Activated naive CD8-positive, alpha-beta T cell treated with anti-CD3 and anti-CD28 coated beads, Interleukin-2, amount 50 U/mL, for 16 hours (primary cell): ENCODE data around the gene AP1AR.
A peak's percentile ranks its signal among the peaks of the same experiment; 100 is the strongest.
"Not testable (repeated sequence)": the region's sequence is repeated elsewhere in the genome, so short reads cannot be mapped to it uniquely, and the experiment has no call there.

Source experiments
- DNase-seq: peaks from one replicate; pipeline ENCODE4 v3.0.0-alpha.2; 2020; ENCODE audit warnings: low read depth, low spot score

The AP1AR gene

DNA sequence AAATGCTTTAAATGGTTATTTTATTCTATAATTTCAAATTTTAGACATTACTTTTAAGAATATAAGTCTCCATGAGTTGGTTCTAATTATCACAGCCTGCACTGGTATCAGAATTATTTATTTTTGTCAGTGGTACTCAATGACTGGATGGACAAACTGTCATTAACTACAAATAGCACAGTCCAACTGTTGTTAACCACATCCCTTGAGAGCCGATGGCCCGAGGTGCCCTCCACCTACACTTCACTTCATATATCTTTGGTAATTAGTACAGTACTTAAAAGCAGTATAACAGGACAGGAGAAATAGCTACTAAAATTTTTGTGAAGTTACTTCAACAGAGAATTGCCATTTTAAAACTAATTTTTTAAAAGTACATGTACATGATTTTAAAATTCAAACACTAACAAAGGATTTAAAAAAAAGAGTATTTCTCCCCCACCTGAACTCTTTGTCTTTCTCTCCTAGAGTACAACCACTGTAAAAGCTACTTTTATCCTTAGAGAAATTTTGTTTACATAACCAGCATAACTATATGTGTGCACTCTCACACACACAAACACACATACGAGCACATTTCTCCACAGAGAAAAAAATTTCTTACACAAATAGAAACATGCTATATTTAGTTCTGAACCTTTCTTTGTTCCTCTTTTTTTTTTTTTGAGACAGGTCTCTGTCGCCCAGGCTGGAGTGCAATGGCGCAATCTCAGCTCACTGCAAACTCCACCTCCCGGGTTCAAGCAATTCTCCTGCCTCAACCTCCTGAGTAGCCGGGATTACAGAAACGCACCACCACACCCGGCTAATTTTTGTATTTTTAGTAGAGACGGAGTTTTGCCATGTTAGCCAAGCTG is 47.7 kb downstream of the AP1AR start:
- no peak for DNase-seq

DNA sequence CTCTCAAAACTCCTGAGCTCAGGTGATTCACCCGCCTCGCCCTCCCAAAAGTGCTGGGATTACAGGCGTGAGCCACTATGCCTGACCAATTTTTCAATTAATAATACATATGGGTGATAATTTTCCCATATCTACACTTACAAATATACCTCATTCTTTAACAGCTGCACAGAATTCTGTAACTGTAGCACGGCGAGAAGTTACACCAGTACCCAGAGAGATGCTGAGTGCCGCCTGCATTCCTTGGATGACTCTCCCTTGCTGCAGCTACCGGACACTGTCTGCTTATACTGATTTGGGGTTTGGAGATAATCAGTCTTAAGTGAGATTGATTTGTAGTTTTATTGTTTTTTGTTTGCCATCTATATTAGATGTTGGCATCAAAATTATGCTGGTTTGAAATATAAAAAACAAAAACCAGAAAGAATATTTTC is 48.3 kb downstream of the AP1AR start:
- DNase-seq: no peak

DNA sequence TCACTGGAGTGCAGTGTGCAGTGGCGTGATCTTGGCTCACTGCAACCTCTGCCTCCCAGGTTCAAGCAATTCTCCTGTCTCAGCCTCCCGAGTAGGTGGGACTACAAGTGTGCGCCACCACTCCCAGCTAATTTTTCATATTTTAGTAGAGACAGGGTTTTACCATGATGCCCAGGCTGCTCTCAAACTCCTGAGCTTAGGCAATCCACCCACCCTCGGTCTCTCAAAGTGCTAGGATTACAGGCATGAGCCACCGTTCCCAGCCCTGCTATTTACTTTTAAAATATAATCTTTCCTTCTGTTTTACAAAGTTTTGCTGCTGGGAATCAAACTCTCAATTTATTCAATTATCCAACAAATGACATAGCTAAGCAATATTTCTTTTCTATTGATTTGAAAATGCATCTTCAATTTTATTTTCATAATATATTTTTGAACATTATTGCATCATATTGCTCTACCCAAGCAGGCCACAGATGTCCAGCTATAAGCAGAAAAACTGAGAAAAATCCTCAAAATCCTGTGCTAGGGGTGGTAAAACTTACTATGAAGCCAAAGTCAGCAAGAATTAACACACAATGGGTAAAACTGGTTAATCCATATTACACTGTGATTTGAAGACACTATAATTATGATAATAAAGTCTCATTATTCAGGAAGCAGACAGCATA is 48.9 kb downstream of the AP1AR start:
- no peak for DNase-seq

DNA sequence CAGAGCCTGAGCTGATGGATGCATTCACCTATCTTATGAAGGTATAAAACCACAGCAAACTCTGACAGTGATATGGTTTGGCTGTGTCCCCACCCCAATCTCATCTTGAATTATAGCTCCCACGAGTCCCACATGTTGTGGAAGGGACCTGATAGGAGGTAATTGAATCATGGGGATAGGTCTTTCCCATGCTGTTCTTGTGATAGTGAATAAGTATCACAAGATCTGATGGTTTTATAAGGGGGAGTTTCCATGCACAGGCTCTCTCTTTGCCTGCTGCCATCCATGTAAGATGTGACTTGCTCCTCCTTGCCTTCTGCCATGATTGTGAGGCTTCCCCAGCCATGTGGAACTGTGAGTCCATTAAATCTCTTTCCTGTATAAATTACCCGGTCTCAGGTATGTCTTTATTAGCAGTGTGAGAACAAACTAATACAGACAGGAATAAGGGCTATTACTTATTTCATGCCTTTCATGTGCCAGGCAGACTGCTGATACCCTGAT is 50.4 kb downstream of the AP1AR start:
- DNase-seq: not testable (repeated sequence)

GRCh38 chr4:112282860-112283667 is 51.5 kb downstream of the AP1AR start:
- no peak for DNase-seq

DNA sequence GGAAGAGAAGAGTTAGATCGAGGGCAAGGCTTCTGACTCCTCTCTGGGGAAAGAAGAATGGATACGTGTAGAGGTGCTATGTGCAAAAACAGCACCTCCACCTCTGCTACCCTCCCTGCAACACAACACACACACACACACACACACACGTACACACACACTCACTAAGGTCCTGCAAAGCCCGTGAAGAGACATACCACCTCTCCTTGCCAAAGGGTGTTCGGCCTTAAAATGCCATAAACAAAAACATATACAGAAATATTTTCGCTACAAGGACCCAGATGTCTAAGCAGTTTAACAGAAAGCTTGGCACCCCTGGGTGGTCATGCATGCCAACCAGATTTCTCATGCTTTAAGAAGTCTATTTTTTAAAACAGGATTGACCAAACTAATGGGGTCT is 52.6 kb downstream of the AP1AR start:
- DNase-seq: no peak

GRCh38 chr4:112284662-112285411 is 53.2 kb downstream of the AP1AR start:
- DNase-seq: no peak

DNA sequence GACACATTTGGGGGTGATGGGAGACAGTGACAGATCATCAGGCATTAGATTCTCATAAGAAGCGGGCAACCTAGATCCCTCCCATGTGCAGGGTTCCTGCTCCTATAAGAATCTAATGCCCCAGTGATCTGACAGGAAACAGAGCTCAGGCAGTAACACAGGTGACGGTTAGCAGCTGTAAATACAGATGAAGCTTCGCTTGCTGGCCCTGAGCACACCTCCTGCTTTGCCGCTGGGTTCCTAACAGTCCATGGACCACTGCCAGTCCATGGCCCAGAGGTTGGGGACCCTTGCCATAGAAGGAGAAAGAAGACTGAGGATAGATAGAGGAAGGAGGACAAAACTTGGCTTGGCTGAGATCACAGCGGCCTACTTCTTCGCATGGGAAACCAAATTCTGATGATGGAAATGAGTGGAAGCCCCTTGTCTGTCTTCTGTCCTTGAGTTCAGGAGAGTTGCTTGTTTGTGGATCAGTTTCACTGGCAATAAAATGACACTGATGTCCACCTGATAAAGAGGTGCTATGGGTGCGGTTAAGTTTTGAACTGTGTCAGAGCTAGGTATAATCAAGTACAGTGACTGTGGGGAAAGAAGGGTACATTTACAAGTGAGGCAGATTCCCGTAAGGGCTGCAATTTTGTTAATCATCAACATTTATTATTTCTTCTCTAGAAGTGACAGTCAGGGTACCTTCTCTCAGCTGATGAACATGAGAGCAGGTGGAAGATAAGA is 55.8 kb downstream of the AP1AR start:
- no peak for DNase-seq

DNA sequence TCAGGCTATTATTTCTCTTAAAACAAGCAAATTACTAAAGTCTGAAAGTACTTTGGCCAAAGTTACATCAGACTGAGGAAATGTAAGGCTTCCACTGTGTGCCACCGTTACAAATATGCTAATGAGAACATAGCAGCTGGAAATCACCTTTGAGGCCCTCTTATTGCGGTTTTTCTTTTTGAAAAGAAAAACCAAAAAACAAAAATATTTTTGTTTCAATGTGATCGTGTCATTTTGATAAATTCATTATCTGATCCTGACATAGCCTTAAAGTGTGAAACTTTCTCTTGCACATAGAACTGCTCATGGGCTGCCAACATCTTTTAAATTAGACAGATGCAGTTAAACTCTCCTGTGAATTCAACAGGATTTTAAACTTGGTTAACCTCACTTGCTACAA is 56.9 kb downstream of the AP1AR start:
- no peak for DNase-seq

- no peak for DNase-seq
Measured at GRCh38 chr4:112289407-112290253, 58.0 kb downstream of the AP1AR start.

DNA sequence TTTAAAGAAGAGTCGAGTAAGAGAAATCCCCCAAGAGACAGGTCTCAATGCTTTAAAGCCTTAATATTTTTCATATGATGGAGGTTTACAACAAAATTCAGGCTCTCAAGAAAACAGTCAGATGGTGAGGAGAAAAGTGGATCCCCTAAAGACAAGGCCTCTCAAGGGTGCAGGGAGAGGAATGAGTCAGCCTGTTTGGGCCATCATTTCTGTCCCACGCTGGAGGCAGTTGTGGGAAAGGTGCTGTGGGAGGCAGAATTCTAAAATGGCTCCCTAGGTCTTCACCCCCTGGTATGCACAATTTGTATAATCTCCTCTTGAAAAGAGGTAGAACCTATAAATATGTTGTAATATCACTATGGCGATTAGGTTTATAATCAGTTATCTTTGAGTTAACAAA is 58.8 kb downstream of the AP1AR start:
- no peak for DNase-seq

- no peak for DNase-seq
Measured at GRCh38 chr4:112296949-112297880, 65.6 kb downstream of the AP1AR start, which contains the start of gene ALPK1. Gene ALPK1, plus strand, starts transcription at chr4:112297369.

DNA sequence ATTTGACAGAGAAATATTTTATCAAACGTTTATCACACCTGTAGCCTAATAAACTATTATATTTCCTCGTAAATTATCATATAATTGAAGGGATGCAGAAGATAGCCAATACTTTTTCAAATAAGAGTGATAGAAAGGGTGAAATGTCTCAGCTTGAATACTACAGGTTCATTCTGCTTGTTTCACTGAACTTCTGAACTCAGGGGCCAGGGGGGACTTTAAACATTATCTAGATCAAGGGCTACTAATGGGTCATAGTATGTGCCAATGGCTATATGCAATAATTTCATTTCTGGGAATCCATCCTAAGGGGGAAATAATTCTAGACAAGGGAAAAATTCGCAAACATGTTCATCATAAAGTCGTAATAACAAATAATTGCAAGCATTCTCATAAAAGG is 68.1 kb downstream of the AP1AR start:
- DNase-seq: no peak

GRCh38 chr4:112302320-112303274 is 71.0 kb downstream of the AP1AR start:
- no peak for DNase-seq

DNA sequence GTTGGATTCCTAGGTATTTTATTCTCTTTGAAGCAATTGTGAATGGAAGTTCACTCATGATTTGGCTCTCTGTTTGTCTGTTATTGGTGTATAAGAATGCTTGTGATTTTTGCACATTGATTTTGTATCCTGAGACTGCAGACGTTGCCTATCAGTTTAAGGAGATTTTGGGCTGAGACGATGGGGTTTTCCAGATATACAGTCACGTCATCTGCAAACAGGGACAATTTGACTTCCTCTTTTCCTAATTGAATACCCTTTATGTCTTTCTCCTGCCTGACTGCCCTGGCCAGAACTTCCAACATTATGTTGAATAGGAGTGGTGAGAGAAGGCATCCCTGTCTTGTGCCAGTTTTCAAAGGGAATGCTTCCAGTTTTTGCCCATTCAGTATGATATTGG is 73.9 kb downstream of the AP1AR start:
- not testable (repeated sequence) for DNase-seq

DNA sequence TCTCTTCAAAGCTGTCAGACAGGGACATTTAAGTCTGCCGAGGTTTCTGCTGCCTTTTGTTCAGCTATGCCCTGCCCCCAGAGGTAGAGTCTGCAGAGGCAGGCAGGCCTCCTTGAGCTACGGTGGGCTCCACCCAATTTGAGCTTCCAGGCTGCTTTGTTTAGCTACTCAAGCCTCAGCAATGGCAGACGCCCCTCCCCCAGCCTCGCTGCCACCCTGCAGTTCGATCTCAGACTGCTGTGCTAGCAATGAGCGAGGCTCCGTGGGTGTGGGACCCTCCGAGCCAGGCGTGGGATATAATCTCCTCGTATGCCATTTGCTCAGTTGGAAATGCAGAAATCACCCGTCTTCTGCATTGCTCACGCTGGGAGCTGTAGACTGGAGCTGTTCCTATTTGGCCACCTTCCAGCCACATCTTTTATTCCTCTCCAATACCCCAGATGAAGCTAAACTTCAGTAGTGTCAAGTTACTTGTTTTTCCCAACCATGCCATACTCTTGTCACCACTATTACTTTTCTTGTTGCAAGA is 77.7 kb downstream of the AP1AR start:
- DNase-seq: peak; percentile 11

DNA sequence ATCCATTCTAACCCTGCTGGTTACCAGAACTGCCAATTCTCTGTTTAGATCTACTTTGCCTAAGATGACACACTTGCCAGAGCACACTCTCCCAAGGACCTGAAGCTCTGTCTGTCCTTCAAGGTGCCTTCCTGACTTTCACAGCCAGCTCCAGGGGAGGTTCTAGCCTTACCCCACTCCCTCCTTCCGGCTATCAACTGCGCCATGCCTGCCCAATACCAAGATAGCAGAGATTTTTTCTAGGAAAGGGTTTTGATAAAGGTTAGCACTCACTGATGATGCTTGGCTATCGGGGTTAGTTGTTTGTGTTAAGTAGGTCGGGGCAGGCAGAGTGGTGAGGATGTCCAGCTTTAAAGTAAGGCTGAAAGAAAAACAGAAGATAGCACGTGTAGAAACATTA is 79.9 kb downstream of the AP1AR start:
- DNase-seq: no peak
